Measurements from ENCODE around the gene TMEM132D.

DNA sequence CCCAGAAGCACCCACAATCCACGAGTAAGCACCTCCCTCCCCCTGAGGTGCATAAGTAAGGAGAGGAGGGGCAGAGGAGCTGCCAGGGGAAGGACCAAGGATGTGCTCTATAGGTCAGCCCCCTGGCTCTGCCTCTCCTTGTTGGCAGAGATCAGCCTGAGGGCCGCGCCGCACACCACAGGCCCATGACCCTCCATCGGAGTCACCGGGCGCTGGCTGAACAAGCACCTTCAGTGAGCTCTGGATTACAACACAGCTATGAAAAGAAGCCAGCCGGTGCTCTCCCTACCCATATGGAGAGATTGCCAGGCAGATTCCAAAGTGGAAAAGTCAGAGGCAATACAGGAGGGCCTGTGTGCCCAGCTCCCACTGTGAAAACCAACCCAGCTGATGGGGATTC, 793.2 kb downstream of the TMEM132D start:
- TF ChIP-seq POLR2A (IDR thresholded peaks at IDR 0.05) = no peak
- TF ChIP-seq, protein P1, sequence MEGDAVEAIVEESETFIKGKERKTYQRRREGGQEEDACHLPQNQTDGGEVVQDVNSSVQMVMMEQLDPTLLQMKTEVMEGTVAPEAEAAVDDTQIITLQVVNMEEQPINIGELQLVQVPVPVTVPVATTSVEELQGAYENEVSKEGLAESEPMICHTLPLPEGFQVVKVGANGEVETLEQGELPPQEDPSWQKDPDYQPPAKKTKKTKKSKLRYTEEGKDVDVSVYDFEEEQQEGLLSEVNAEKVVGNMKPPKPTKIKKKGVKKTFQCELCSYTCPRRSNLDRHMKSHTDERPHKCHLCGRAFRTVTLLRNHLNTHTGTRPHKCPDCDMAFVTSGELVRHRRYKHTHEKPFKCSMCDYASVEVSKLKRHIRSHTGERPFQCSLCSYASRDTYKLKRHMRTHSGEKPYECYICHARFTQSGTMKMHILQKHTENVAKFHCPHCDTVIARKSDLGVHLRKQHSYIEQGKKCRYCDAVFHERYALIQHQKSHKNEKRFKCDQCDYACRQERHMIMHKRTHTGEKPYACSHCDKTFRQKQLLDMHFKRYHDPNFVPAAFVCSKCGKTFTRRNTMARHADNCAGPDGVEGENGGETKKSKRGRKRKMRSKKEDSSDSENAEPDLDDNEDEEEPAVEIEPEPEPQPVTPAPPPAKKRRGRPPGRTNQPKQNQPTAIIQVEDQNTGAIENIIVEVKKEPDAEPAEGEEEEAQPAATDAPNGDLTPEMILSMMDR (IDR thresholded peaks at IDR 0.05) = no peak
